Prostate gland (tissue), 2 donors: ENCODE measurements around the gene KRABD2.

ENCODE experiments used
- POLR2A ChIP-seq: fragments of 450-650 bp; IDR thresholded peaks from one replicate; pipeline ENCODE4 v1.6.1; 2016; ENCODE audit warnings: antibody characterized with exemption, mild to moderate bottlenecking
- POLR2AphosphoS5 ChIP-seq: sonication (generic); formaldehyde crosslinking; IDR thresholded peaks from one replicate; pipeline ENCODE4 v1.6.1; 2017; ENCODE audit warnings: antibody characterized with exemption
- TF ChIP-seq, protein P1 (sequence below), 4 experiments: fragments of 200-600 bp in 2 of 4; fragments of 450-650 bp in 2 of 4; sonication (generic) in 2 of 4; IDR thresholded peaks; 1 replicate in 3 of 4; 2 replicates in 1 of 4; pipeline ENCODE4 v1.5.1; 2016 to 2019; ENCODE audit warnings: antibody characterized with exemption in 4 of 4, mild to moderate bottlenecking in 2 of 4, moderate library complexity in 2 of 4

DNA sequence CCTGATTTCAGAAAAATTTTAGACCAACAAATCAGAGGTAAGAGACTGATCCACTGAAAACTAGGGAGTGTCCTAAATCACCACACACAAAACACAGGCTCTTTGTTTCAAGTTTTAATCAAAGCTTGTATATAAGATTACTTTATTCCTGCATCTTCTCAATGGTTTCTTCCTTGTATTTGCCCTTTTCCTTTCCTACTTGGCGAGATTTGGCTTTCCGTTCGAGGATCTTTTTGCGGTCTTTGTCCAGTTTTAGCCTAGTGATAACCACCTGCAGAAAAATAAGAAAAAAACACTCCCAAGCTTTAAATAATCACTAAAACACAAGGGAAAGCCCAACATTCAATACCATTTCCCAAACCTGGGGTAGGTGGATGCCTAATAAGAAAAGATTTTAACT, 918 bp upstream of the KRABD2 start:
- TF ChIP-seq POLR2A: no peak
- TF ChIP-seq, protein P1, sequence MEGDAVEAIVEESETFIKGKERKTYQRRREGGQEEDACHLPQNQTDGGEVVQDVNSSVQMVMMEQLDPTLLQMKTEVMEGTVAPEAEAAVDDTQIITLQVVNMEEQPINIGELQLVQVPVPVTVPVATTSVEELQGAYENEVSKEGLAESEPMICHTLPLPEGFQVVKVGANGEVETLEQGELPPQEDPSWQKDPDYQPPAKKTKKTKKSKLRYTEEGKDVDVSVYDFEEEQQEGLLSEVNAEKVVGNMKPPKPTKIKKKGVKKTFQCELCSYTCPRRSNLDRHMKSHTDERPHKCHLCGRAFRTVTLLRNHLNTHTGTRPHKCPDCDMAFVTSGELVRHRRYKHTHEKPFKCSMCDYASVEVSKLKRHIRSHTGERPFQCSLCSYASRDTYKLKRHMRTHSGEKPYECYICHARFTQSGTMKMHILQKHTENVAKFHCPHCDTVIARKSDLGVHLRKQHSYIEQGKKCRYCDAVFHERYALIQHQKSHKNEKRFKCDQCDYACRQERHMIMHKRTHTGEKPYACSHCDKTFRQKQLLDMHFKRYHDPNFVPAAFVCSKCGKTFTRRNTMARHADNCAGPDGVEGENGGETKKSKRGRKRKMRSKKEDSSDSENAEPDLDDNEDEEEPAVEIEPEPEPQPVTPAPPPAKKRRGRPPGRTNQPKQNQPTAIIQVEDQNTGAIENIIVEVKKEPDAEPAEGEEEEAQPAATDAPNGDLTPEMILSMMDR (IDR thresholded peaks at IDR 0.05): no peak
- TF ChIP-seq POLR2AphosphoS5: no peak
